ENCODE results near the gene CACNA1B. TPM values are rescaled to one million over a fixed set of nuclear protein-coding genes. Genes with fewer than 3 reads are reported as not detected.

Gene CACNA1B
- total RNA-seq, 2 experiments from 2014 or later, result 0.05 TPM

GRCh38 chr9:138064547-138064946 is 187.0 kb downstream of the CACNA1B start:
- H3K4me1 Mint-ChIP-seq (ENCODE audit: low read depth), result no peaks in the 10 kb centered on the region
- DNase-seq, result no peak
- intact Hi-C loops (cut with micrococcal nuclease), result no loop called here
- H3K27me3 Mint-ChIP-seq (ENCODE audit: low read depth), result peaks cover 2% of the 10 kb centered on the region
- H3K27ac Mint-ChIP-seq, result no peak overlapping the region
- no peaks in the 10 kb centered on the region for H3K36me3 Mint-ChIP-seq (ENCODE audit: low read depth)
- no peak overlapping the region for H3K4me3 Mint-ChIP-seq
- H3K9me3 Mint-ChIP-seq, result no peaks in the 10 kb centered on the region
- CTCF ChIA-PET, result no interaction called here

GRCh38 chr9:138065287-138065686 is 187.7 kb downstream of the CACNA1B start:
- no peaks in the 10 kb centered on the region for H3K9me3 Mint-ChIP-seq
- CTCF ChIA-PET, result no interaction called here
- H3K36me3 Mint-ChIP-seq (ENCODE audit: low read depth), result no peaks in the 10 kb centered on the region
- no peak overlapping the region for H3K27ac Mint-ChIP-seq
- peaks cover 2% of the 10 kb centered on the region for H3K27me3 Mint-ChIP-seq (ENCODE audit: low read depth)
- DNase-seq, result no peak
- H3K4me3 Mint-ChIP-seq, result no peak overlapping the region
- intact Hi-C loops (cut with micrococcal nuclease), result no loop called here
- no peaks in the 10 kb centered on the region for H3K4me1 Mint-ChIP-seq (ENCODE audit: low read depth)

GRCh38 chr9:138066049-138066448 is 188.5 kb downstream of the CACNA1B start:
- H3K27me3 Mint-ChIP-seq (ENCODE audit: low read depth), result peaks cover 2% of the 10 kb centered on the region
- intact Hi-C loops (cut with micrococcal nuclease), result no loop called here
- no peak overlapping the region for H3K4me3 Mint-ChIP-seq
- DNase-seq, result no peak
- no peaks in the 10 kb centered on the region for H3K9me3 Mint-ChIP-seq
- no peak overlapping the region for H3K27ac Mint-ChIP-seq
- no peaks in the 10 kb centered on the region for H3K4me1 Mint-ChIP-seq (ENCODE audit: low read depth)
- CTCF ChIA-PET, result no interaction called here
- no peaks in the 10 kb centered on the region for H3K36me3 Mint-ChIP-seq (ENCODE audit: low read depth)

GRCh38 chr9:138067613-138068367 is 190.2 kb downstream of the CACNA1B start:
- Mint-ChIP-seq H3K4me1 (ENCODE audit: low read depth) (no peaks in the 10 kb centered on the region), H3K9me3 (no peaks in the 10 kb centered on the region), H3K27ac (no peak overlapping the region), H3K27me3 (ENCODE audit: low read depth) (peaks cover 4% of the 10 kb centered on the region), H3K36me3 (ENCODE audit: low read depth) (no peaks in the 10 kb centered on the region), H3K4me3 (no peak overlapping the region)
- DNase-seq, result no peak
- CTCF ChIA-PET, result no interaction called here
- intact Hi-C loops (cut with micrococcal nuclease), result no loop called here

- Mint-ChIP-seq H3K27me3 (ENCODE audit: low read depth) (peaks cover 4% of the 10 kb centered on the region), H3K27ac (no peak overlapping the region), H3K4me3 (no peak overlapping the region), H3K36me3 (ENCODE audit: low read depth) (no peaks in the 10 kb centered on the region), H3K4me1 (ENCODE audit: low read depth) (no peaks in the 10 kb centered on the region), H3K9me3 (no peaks in the 10 kb centered on the region)
- no peak for DNase-seq
- CTCF ChIA-PET, result no interaction called here
- intact Hi-C loops (cut with micrococcal nuclease), result no loop called here
Observed at GRCh38 chr9:138068601-138069035, 191.0 kb downstream of the CACNA1B start.

GRCh38 chr9:138069731-138070456 is 192.3 kb downstream of the CACNA1B start:
- no peaks in the 10 kb centered on the region for H3K4me1 Mint-ChIP-seq (ENCODE audit: low read depth)
- DNase-seq, result no peak
- peaks cover 4% of the 10 kb centered on the region for H3K27me3 Mint-ChIP-seq (ENCODE audit: low read depth)
- no peaks in the 10 kb centered on the region for H3K36me3 Mint-ChIP-seq (ENCODE audit: low read depth)
- intact Hi-C loops (cut with micrococcal nuclease), result no loop called here
- H3K4me3 Mint-ChIP-seq, result no peak overlapping the region
- CTCF ChIA-PET, result no interaction called here
- no peaks in the 10 kb centered on the region for H3K9me3 Mint-ChIP-seq
- no peak overlapping the region for H3K27ac Mint-ChIP-seq

GRCh38 chr9:138070815-138071214 is 193.2 kb downstream of the CACNA1B start:
- intact Hi-C loops (cut with micrococcal nuclease), result no loop called here
- H3K4me1 Mint-ChIP-seq (ENCODE audit: low read depth), result no peaks in the 10 kb centered on the region
- H3K36me3 Mint-ChIP-seq (ENCODE audit: low read depth), result no peaks in the 10 kb centered on the region
- H3K4me3 Mint-ChIP-seq, result no peak overlapping the region
- H3K27me3 Mint-ChIP-seq (ENCODE audit: low read depth), result peaks cover 2% of the 10 kb centered on the region
- H3K27ac Mint-ChIP-seq, result no peak overlapping the region
- H3K9me3 Mint-ChIP-seq, result no peaks in the 10 kb centered on the region
- no peak for DNase-seq
- CTCF ChIA-PET, result no interaction called here

- Mint-ChIP-seq H3K4me3 (no peak overlapping the region), H3K9me3 (no peaks in the 10 kb centered on the region), H3K27ac (no peak overlapping the region), H3K4me1 (ENCODE audit: low read depth) (no peaks in the 10 kb centered on the region), H3K36me3 (ENCODE audit: low read depth) (no peaks in the 10 kb centered on the region), H3K27me3 (ENCODE audit: low read depth) (peaks cover 2% of the 10 kb centered on the region)
- CTCF ChIA-PET, result no interaction called here
- DNase-seq, result no peak
- intact Hi-C loops (cut with micrococcal nuclease), result no loop called here
Observed at GRCh38 chr9:138071292-138071691, 193.7 kb downstream of the CACNA1B start.

- H3K4me3 Mint-ChIP-seq, result no peak overlapping the region
- H3K27me3 Mint-ChIP-seq (ENCODE audit: low read depth), result peaks cover 2% of the 10 kb centered on the region
- no peaks in the 10 kb centered on the region for H3K36me3 Mint-ChIP-seq (ENCODE audit: low read depth)
- H3K4me1 Mint-ChIP-seq (ENCODE audit: low read depth), result no peaks in the 10 kb centered on the region
- DNase-seq, result no peak
- CTCF ChIA-PET, result no interaction called here
- H3K27ac Mint-ChIP-seq, result no peak overlapping the region
- intact Hi-C loops (cut with micrococcal nuclease), result no loop called here
- no peaks in the 10 kb centered on the region for H3K9me3 Mint-ChIP-seq
Observed at GRCh38 chr9:138071731-138072130, 194.1 kb downstream of the CACNA1B start.

- CTCF ChIA-PET, result no interaction called here
- intact Hi-C loops (cut with micrococcal nuclease), result no loop called here
- peaks cover 4% of the 10 kb centered on the region for H3K27me3 Mint-ChIP-seq (ENCODE audit: low read depth)
- H3K4me1 Mint-ChIP-seq (ENCODE audit: low read depth), result no peaks in the 10 kb centered on the region
- no peak overlapping the region for H3K4me3 Mint-ChIP-seq
- H3K36me3 Mint-ChIP-seq (ENCODE audit: low read depth), result no peaks in the 10 kb centered on the region
- DNase-seq, result no peak
- no peaks in the 10 kb centered on the region for H3K9me3 Mint-ChIP-seq
- no peak overlapping the region for H3K27ac Mint-ChIP-seq
Observed at GRCh38 chr9:138072161-138072842, 194.7 kb downstream of the CACNA1B start.

- intact Hi-C loops (cut with micrococcal nuclease), result no loop called here
- Mint-ChIP-seq H3K27ac (no peak overlapping the region), H3K9me3 (no peaks in the 10 kb centered on the region), H3K27me3 (ENCODE audit: low read depth) (peaks cover 7% of the 10 kb centered on the region), H3K4me1 (ENCODE audit: low read depth) (no peaks in the 10 kb centered on the region), H3K4me3 (no peak overlapping the region), H3K36me3 (ENCODE audit: low read depth) (no peaks in the 10 kb centered on the region)
- CTCF ChIA-PET, result interaction anchor here (0.6 kb wide), 1 partner anchor 36 kb away, joined by 3 read pairs; no protein-coding TSS in a partner anchor
- DNase-seq, result no peak
Observed at GRCh38 chr9:138072897-138073296, 195.3 kb downstream of the CACNA1B start.

- CTCF ChIA-PET, result interaction anchor here (0.6 kb wide), 1 partner anchor 35 kb away, joined by 3 read pairs; no protein-coding TSS in a partner anchor
- Mint-ChIP-seq H3K27me3 (ENCODE audit: low read depth) (peaks cover 10% of the 10 kb centered on the region), H3K36me3 (ENCODE audit: low read depth) (no peaks in the 10 kb centered on the region), H3K4me3 (no peak overlapping the region), H3K27ac (no peak overlapping the region), H3K4me1 (ENCODE audit: low read depth) (no peaks in the 10 kb centered on the region), H3K9me3 (no peaks in the 10 kb centered on the region)
- DNase-seq, result no peak
- intact Hi-C loops (cut with micrococcal nuclease), result no loop called here
Observed at GRCh38 chr9:138073408-138073807, 195.8 kb downstream of the CACNA1B start.
